ENCODE measurements around the gene ACACB.

DNA sequence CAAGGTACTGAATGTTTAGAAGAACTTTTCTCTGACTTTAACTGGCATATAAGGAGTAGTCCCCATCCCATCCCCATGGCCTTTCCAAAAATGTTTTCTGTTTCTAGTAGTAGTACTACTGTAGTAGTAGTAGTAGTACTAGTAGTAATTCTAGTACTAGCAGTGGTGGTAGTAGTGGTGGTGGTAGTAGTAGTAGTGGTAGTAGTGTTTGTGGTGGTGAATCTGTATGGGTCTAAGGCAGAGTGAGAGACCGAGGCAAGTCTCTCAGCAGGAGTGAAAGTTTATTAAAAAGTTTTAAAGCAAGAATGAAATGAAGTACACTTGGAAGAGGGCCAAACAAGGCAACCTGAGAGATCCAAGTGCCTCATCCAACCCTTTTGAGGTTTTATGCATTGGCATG is 134.1 kb downstream of the ACACB start:
- TF ChIP-seq, protein P1, sequence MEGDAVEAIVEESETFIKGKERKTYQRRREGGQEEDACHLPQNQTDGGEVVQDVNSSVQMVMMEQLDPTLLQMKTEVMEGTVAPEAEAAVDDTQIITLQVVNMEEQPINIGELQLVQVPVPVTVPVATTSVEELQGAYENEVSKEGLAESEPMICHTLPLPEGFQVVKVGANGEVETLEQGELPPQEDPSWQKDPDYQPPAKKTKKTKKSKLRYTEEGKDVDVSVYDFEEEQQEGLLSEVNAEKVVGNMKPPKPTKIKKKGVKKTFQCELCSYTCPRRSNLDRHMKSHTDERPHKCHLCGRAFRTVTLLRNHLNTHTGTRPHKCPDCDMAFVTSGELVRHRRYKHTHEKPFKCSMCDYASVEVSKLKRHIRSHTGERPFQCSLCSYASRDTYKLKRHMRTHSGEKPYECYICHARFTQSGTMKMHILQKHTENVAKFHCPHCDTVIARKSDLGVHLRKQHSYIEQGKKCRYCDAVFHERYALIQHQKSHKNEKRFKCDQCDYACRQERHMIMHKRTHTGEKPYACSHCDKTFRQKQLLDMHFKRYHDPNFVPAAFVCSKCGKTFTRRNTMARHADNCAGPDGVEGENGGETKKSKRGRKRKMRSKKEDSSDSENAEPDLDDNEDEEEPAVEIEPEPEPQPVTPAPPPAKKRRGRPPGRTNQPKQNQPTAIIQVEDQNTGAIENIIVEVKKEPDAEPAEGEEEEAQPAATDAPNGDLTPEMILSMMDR (conservative IDR thresholded peaks at IDR 0.05; ENCODE audit: low read depth in 2 of 2): no peak
- no peak for TF ChIP-seq POLR2AphosphoS5 (IDR thresholded peaks at IDR 0.05; ENCODE audit: low read depth)
- no peak for TF ChIP-seq EZH2 (IDR thresholded peaks at IDR 0.05; ENCODE audit: low read depth, unreplicated experiment)
- TF ChIP-seq NANOG (IDR thresholded peaks at IDR 0.05; ENCODE audit: borderline replicate concordance): no peak
- TF ChIP-seq ZNF114 (CRISPR knock-in tag; IDR thresholded peaks at IDR 0.05): no peak
- TF ChIP-seq, protein P2, sequence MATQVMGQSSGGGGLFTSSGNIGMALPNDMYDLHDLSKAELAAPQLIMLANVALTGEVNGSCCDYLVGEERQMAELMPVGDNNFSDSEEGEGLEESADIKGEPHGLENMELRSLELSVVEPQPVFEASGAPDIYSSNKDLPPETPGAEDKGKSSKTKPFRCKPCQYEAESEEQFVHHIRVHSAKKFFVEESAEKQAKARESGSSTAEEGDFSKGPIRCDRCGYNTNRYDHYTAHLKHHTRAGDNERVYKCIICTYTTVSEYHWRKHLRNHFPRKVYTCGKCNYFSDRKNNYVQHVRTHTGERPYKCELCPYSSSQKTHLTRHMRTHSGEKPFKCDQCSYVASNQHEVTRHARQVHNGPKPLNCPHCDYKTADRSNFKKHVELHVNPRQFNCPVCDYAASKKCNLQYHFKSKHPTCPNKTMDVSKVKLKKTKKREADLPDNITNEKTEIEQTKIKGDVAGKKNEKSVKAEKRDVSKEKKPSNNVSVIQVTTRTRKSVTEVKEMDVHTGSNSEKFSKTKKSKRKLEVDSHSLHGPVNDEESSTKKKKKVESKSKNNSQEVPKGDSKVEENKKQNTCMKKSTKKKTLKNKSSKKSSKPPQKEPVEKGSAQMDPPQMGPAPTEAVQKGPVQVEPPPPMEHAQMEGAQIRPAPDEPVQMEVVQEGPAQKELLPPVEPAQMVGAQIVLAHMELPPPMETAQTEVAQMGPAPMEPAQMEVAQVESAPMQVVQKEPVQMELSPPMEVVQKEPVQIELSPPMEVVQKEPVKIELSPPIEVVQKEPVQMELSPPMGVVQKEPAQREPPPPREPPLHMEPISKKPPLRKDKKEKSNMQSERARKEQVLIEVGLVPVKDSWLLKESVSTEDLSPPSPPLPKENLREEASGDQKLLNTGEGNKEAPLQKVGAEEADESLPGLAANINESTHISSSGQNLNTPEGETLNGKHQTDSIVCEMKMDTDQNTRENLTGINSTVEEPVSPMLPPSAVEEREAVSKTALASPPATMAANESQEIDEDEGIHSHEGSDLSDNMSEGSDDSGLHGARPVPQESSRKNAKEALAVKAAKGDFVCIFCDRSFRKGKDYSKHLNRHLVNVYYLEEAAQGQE (IDR thresholded peaks at IDR 0.05; ENCODE audit: unreplicated experiment): no peak
- no peak for TF ChIP-seq EZH2phosphoT487 (IDR thresholded peaks at IDR 0.05; ENCODE audit: unreplicated experiment)
- TF ChIP-seq CREB1 (CRISPR knock-in tag; IDR thresholded peaks at IDR 0.05; ENCODE audit: low read depth): no peak
- TF ChIP-seq STAT1 (IDR thresholded peaks at IDR 0.05; ENCODE audit: unreplicated experiment): no peak
- no peak for TF ChIP-seq JUNB (IDR thresholded peaks at IDR 0.05; ENCODE audit: unreplicated experiment)
- TF ChIP-seq, protein P3, sequence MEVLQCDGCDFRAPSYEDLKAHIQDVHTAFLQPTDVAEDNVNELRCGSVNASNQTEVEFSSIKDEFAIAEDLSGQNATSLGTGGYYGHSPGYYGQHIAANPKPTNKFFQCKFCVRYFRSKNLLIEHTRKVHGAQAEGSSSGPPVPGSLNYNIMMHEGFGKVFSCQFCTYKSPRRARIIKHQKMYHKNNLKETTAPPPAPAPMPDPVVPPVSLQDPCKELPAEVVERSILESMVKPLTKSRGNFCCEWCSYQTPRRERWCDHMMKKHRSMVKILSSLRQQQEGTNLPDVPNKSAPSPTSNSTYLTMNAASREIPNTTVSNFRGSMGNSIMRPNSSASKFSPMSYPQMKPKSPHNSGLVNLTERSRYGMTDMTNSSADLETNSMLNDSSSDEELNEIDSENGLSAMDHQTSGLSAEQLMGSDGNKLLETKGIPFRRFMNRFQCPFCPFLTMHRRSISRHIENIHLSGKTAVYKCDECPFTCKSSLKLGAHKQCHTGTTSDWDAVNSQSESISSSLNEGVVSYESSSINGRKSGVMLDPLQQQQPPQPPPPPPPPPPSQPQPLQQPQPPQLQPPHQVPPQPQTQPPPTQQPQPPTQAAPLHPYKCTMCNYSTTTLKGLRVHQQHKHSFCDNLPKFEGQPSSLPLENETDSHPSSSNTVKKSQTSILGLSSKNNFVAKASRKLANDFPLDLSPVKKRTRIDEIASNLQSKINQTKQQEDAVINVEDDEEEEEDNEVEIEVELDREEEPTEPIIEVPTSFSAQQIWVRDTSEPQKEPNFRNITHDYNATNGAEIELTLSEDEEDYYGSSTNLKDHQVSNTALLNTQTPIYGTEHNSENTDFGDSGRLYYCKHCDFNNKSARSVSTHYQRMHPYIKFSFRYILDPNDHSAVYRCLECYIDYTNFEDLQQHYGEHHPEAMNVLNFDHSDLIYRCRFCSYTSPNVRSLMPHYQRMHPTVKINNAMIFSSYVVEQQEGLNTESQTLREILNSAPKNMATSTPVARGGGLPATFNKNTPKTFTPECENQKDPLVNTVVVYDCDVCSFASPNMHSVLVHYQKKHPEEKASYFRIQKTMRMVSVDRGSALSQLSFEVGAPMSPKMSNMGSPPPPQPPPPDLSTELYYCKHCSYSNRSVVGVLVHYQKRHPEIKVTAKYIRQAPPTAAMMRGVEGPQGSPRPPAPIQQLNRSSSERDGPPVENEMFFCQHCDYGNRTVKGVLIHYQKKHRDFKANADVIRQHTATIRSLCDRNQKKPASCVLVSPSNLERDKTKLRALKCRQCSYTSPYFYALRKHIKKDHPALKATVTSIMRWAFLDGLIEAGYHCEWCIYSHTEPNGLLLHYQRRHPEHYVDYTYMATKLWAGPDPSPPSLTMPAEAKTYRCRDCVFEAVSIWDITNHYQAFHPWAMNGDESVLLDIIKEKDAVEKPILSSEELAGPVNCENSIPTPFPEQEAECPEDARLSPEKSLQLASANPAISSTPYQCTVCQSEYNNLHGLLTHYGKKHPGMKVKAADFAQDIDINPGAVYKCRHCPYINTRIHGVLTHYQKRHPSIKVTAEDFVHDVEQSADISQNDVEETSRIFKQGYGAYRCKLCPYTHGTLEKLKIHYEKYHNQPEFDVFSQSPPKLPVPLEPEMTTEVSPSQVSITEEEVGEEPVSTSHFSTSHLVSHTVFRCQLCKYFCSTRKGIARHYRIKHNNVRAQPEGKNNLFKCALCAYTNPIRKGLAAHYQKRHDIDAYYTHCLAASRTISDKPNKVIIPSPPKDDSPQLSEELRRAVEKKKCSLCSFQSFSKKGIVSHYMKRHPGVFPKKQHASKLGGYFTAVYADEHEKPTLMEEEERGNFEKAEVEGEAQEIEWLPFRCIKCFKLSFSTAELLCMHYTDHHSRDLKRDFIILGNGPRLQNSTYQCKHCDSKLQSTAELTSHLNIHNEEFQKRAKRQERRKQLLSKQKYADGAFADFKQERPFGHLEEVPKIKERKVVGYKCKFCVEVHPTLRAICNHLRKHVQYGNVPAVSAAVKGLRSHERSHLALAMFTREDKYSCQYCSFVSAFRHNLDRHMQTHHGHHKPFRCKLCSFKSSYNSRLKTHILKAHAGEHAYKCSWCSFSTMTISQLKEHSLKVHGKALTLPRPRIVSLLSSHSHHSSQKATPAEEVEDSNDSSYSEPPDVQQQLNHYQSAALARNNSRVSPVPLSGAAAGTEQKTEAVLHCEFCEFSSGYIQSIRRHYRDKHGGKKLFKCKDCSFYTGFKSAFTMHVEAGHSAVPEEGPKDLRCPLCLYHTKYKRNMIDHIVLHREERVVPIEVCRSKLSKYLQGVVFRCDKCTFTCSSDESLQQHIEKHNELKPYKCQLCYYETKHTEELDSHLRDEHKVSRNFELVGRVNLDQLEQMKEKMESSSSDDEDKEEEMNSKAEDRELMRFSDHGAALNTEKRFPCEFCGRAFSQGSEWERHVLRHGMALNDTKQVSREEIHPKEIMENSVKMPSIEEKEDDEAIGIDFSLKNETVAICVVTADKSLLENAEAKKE (CRISPR knock-in tag; IDR thresholded peaks at IDR 0.05): no peak
- no peak for TF ChIP-seq ZNF331 (CRISPR knock-in tag; IDR thresholded peaks at IDR 0.05; ENCODE audit: low read depth)

Data from GM23338 (cell line).